ENCODE data around the gene GPRIN1. TPM values are rescaled to one million over a fixed set of nuclear protein-coding genes. Genes with fewer than 3 reads are reported as not detected.

The GPRIN1 gene
- total and polyA plus RNA-seq, 2 experiments from 2014 or later: 0.27 to 0.79 TPM

GRCh38 chr5:176654856-176655255 lies 44.9 kb upstream of the GPRIN1 start:
- H3K4me3 ChIP-seq: no peak overlapping the region
- no peak overlapping the region for H3K27ac ChIP-seq
- no peaks in the 10 kb centered on the region for H3K27me3 ChIP-seq
- no peaks in the 10 kb centered on the region for H3K9me3 ChIP-seq (ENCODE audit: low read depth)
- peaks cover 7% of the 10 kb centered on the region for H3K36me3 ChIP-seq
- no peak for DNase-seq (ENCODE audit: low read depth in 1 of 2, low spot score in 1 of 2)
- no peak for TF ChIP-seq CTCF (IDR thresholded peaks at IDR 0.05; ENCODE audit: low read depth, low read length)
- H3K4me1 ChIP-seq (ENCODE audit: low read depth): no peaks in the 10 kb centered on the region

GRCh38 chr5:176653401-176654385 lies 43.7 kb upstream of the GPRIN1 start:
- H3K36me3 ChIP-seq: peaks cover 7% of the 10 kb centered on the region
- no peak overlapping the region for H3K27ac ChIP-seq
- no peak for TF ChIP-seq CTCF (IDR thresholded peaks at IDR 0.05; ENCODE audit: low read depth, low read length)
- DNase-seq (ENCODE audit: low read depth in 1 of 2, low spot score in 1 of 2): no peak
- H3K4me1 ChIP-seq (ENCODE audit: low read depth): no peaks in the 10 kb centered on the region
- H3K9me3 ChIP-seq (ENCODE audit: low read depth): no peaks in the 10 kb centered on the region
- H3K4me3 ChIP-seq: no peak overlapping the region
- no peaks in the 10 kb centered on the region for H3K27me3 ChIP-seq

- Histone ChIP-seq H3K4me1 (ENCODE audit: low read depth) (no peaks in the 10 kb centered on the region), H3K9me3 (ENCODE audit: low read depth) (no peaks in the 10 kb centered on the region), H3K36me3 (peaks cover 7% of the 10 kb centered on the region), H3K4me3 (no peak overlapping the region), H3K27me3 (no peaks in the 10 kb centered on the region), H3K27ac (no peak overlapping the region)
- no peak for TF ChIP-seq CTCF (IDR thresholded peaks at IDR 0.05; ENCODE audit: low read depth, low read length)
- no peak for DNase-seq (ENCODE audit: low read depth in 1 of 2, low spot score in 1 of 2)
Measured at GRCh38 chr5:176652136-176652535, 42.2 kb upstream of the GPRIN1 start.

- H3K36me3 ChIP-seq: peaks cover 7% of the 10 kb centered on the region
- no peak overlapping the region for H3K27ac ChIP-seq
- no peak for DNase-seq (ENCODE audit: low read depth in 1 of 2, low spot score in 1 of 2)
- H3K9me3 ChIP-seq (ENCODE audit: low read depth): no peaks in the 10 kb centered on the region
- no peaks in the 10 kb centered on the region for H3K27me3 ChIP-seq
- H3K4me1 ChIP-seq (ENCODE audit: low read depth): no peaks in the 10 kb centered on the region
- H3K4me3 ChIP-seq: no peak overlapping the region
- no peak for TF ChIP-seq CTCF (IDR thresholded peaks at IDR 0.05; ENCODE audit: low read depth, low read length)
Measured at GRCh38 chr5:176651472-176651980, 41.6 kb upstream of the GPRIN1 start.

GRCh38 chr5:176650354-176650884 lies 40.5 kb upstream of the GPRIN1 start:
- TF ChIP-seq CTCF (IDR thresholded peaks at IDR 0.05; ENCODE audit: low read depth, low read length): no peak
- no peak for DNase-seq (ENCODE audit: low read depth in 1 of 2, low spot score in 1 of 2)
- Histone ChIP-seq H3K4me3 (no peak overlapping the region), H3K27me3 (no peaks in the 10 kb centered on the region), H3K27ac (no peak overlapping the region), H3K4me1 (ENCODE audit: low read depth) (no peaks in the 10 kb centered on the region), H3K36me3 (peaks cover 7% of the 10 kb centered on the region), H3K9me3 (ENCODE audit: low read depth) (no peaks in the 10 kb centered on the region)
